Esophagus squamous epithelium (tissue), 5 donors: ENCODE measurements around the gene GLB1L. TPM values are rescaled to one million over a fixed set of nuclear protein-coding genes. Genes with fewer than 3 reads are reported as not detected.
A peak's percentile ranks its signal among the peaks of the same experiment; 100 is the strongest.

Experiments
- DNase-seq: peaks from one replicate; lab custom pipeline; 2025; lab: John Stamatoyannopoulos, UW
- H3K27ac ChIP-seq, 4 donors: fragments of 200-600 bp; sonication (generic); one replicate each; pipeline ENCODE4 v1.5.1; 2016 to 2019; ENCODE audit warnings: mild to moderate bottlenecking in 1 of 4
- H3K27me3 ChIP-seq, 4 donors: fragments of 200-600 bp; sonication (generic); 1 replicate in 3 of 4; 2 replicates in 1 of 4; pipeline versions ENCODE4 v1.5.1 to v1.6.0; 2017 to 2021; ENCODE audit warnings: antibody characterized with exemption in 1 of 4
- H3K36me3 ChIP-seq, 3 donors: fragments of 200-600 bp; sonication (generic); one replicate each; pipeline ENCODE4 v1.5.1; 2016 to 2019
- H3K4me1 ChIP-seq, 3 donors: fragments of 200-600 bp; sonication (generic); one replicate each; pipeline ENCODE4 v1.5.1; 2017 to 2019
- H3K4me3 ChIP-seq, 4 donors: fragments of 200-600 bp; sonication (generic); 1 replicate in 3 of 4; 2 replicates in 1 of 4; pipeline ENCODE4 v1.5.1; 2016 to 2019; ENCODE audit warnings: mild to moderate bottlenecking in 2 of 4, moderate library complexity in 1 of 4
- H3K9me3 ChIP-seq, 3 donors: fragments of 200-600 bp; sonication (generic); one replicate each; pipeline ENCODE4 v1.5.1; 2016 to 2019
- CTCF ChIP-seq, 6 experiments: fragments of 450-650 bp in 4 of 6; fragments of 200-600 bp in 2 of 6; sonication (generic) in 2 of 6; IDR thresholded peaks; one replicate each; pipeline ENCODE4 v1.5.1; 2016 to 2019; ENCODE audit warnings: antibody characterized with exemption in 6 of 6, mild to moderate bottlenecking in 4 of 6, moderate library complexity in 4 of 6
- POLR2A ChIP-seq, 4 donors: fragments of 450-650 bp; IDR thresholded peaks; one replicate each; pipeline ENCODE4 v1.6.1; 2017; ENCODE audit warnings: antibody characterized with exemption in 4 of 4, mild to moderate bottlenecking in 4 of 4, moderate library complexity in 3 of 4
- WGBS, 2 donors: methylation state at CpG; one replicate each; pipeline ENCODE4 v1.1.5; 2018; 5-methylcytosine and 5-hydroxymethylcytosine counted together
- intact Hi-C: fragments of 100-400 bp; cut with DNase I; formaldehyde crosslinking; loops from one replicate; pipeline ENCODE4 v1.15.0; 2022
- total RNA-seq, 4 donors: library from RNA; depleted of rRNA; stranded (reverse); fragments of >200 nt; gene quantifications; one replicate each; pipeline ENCODE4 v1.1.0, GENCODE V29; 2016
- donor health status: DM: yes; HTN: yes; CAD: no.

GLB1L gene
- total RNA-seq, 4 donors from 2014 or later = 1.2 to 2.3 (median 1.7) TPM

- intact Hi-C loops = no loop called here
- H3K4me3 ChIP-seq = peak overlapping the region in 2 of 4 donors; percentile 6 to 95
- peak overlapping the region; percentile 95 to 99 (median 97) for H3K27ac ChIP-seq
- peaks cover 24 to 69% (median 35%) of the 10 kb centered on the region in 3 donors for H3K4me1 ChIP-seq
- H3K36me3 ChIP-seq = peaks cover 0 to 28% (median 0%) of the 10 kb centered on the region in 3 donors
- WGBS, 2 donors = 21 to 37% methylated on average over 19 to 23 of the region's 25 CpGs
- TF ChIP-seq POLR2A (IDR thresholded peaks at IDR 0.05) = no peak
- peak; percentile 93 to 99 (median 97) for TF ChIP-seq CTCF (IDR thresholded peaks at IDR 0.05)
- no peaks in the 10 kb centered on the region for H3K9me3 ChIP-seq
- H3K27me3 ChIP-seq = no peaks in the 10 kb centered on the region
- no peak for DNase-seq
Observed at GRCh38 chr2:219277703-219278654, 32.7 kb upstream of the GLB1L start.

- H3K4me3 ChIP-seq = no peak overlapping the region
- H3K27me3 ChIP-seq = no peaks in the 10 kb centered on the region
- no peaks in the 10 kb centered on the region for H3K9me3 ChIP-seq
- H3K36me3 ChIP-seq = no peaks in the 10 kb centered on the region
- TF ChIP-seq CTCF (IDR thresholded peaks at IDR 0.05) = no peak
- 15 to 44% methylated on average over 3 to 6 of the region's 6 CpGs for WGBS, 2 donors
- peaks cover 13 to 52% (median 27%) of the 10 kb centered on the region in 3 donors for H3K4me1 ChIP-seq
- peak overlapping the region; percentile 85 to 91 (median 90) for H3K27ac ChIP-seq
- intact Hi-C loops = no loop called here
- no peak for DNase-seq
Observed at GRCh38 chr2:219274361-219274921, 29.2 kb upstream of the GLB1L start.

- Histone ChIP-seq H3K4me3 (no peak overlapping the region), H3K36me3 (no peaks in the 10 kb centered on the region), H3K27ac (peak overlapping the region; percentile 85 to 91 (median 90)), H3K9me3 (no peaks in the 10 kb centered on the region), H3K4me1 (peaks cover 13 to 54% (median 27%) of the 10 kb centered on the region in 3 donors), H3K27me3 (no peaks in the 10 kb centered on the region)
- WGBS, 2 donors = 17 to 78% methylated on average over 1 to 3 of the region's 3 CpGs
- TF ChIP-seq CTCF (IDR thresholded peaks at IDR 0.05) = no peak
- TF ChIP-seq POLR2A (IDR thresholded peaks at IDR 0.05) = no peak
- intact Hi-C loops = no loop called here
- DNase-seq = no peak
Observed at GRCh38 chr2:219273937-219274336, 28.7 kb upstream of the GLB1L start.

DNA sequence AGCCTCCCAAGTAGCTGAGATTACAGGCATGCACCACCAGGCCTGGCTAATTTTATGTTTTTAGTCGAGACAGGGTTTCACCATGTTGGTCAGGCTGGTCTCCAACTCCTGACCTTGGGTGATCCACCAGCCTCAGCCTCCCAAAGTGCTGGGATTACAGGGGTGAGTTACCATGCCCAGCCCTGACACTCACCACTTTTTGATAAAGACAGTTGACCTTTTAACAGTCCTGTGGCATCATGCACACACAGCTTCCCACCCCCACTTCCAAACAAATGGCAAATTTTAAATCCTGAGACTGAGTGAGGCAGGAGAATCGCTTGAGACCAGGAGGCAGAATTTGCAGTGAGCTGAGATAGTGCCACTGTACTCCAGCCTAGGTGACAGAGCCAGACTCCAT lies 27.8 kb upstream of the GLB1L start:
- TF ChIP-seq POLR2A (IDR thresholded peaks at IDR 0.05) (no peak), CTCF (IDR thresholded peaks at IDR 0.05) (no peak)
- Histone ChIP-seq H3K9me3 (no peaks in the 10 kb centered on the region), H3K27ac (no peak overlapping the region), H3K27me3 (no peaks in the 10 kb centered on the region), H3K36me3 (no peaks in the 10 kb centered on the region), H3K4me1 (peaks cover 6 to 45% (median 18%) of the 10 kb centered on the region in 3 donors), H3K4me3 (no peak overlapping the region)
- WGBS, 2 donors = 60 to 64% methylated on average over 2 of the region's 2 CpGs
- no peak for DNase-seq
- intact Hi-C loops = no loop called here

DNA sequence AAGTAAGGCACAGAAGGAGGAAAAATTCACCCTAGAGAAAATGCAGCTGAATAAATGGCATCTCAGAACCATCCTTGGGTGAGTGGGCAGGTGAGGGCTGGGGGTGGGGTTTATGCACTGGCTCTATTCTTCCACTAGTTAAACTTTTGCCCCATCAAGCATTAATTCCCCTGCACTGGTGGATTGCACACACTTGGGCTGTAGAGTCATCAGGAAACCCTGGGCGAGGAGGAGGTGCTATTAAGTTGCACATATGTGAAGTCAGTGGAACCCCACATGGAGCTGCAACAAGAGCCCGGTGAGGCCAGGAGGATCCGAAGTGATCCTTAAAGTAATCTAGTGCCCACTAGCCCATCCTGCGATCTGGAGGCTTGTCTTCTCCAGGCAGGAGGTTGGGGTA lies 27.1 kb upstream of the GLB1L start:
- Histone ChIP-seq H3K9me3 (no peaks in the 10 kb centered on the region), H3K27me3 (no peaks in the 10 kb centered on the region), H3K4me1 (peaks cover 0 to 39% (median 13%) of the 10 kb centered on the region in 3 donors), H3K4me3 (no peak overlapping the region), H3K27ac (no peak overlapping the region), H3K36me3 (no peaks in the 10 kb centered on the region)
- TF ChIP-seq POLR2A (IDR thresholded peaks at IDR 0.05) = no peak
- no peak for TF ChIP-seq CTCF (IDR thresholded peaks at IDR 0.05)
- WGBS, 2 donors = 80 to 84% methylated on average over 1 to 4 of the region's 4 CpGs
- DNase-seq = no peak
- intact Hi-C loops = no loop called here
